Loucy (cell line): Measurements from ENCODE around the gene PDE6C.

Source experiments
- H2AFZ ChIP-seq: fragments of 200-600 bp; sonication (generic); 2 replicates; pipeline ENCODE4 v1.6.0; 2016; ENCODE audit warnings: antibody characterized with exemption, mild to moderate bottlenecking, low read length, moderate library complexity
- H3F3A ChIP-seq: fragments of 200-600 bp; 2 replicates; pipeline ENCODE4 v1.6.0; 2016; ENCODE audit warnings: antibody characterized with exemption, low read depth, mild to moderate bottlenecking
- H3K27me3 ChIP-seq: fragments of 200-600 bp; sonication (generic); 2 replicates; pipeline ENCODE4 v1.6.1; 2014; ENCODE audit warnings: low read length, mild to moderate bottlenecking; ENCODE audit not compliant: insufficient read depth, poor library complexity, severe bottlenecking
- H3K36me3 ChIP-seq: fragments of 200-600 bp; sonication (generic); 2 replicates; pipeline ENCODE4 v1.6.1; 2016; ENCODE audit warnings: low read length; ENCODE audit not compliant: insufficient read depth
- H3K4me1 ChIP-seq: fragments of 200-600 bp; sonication (generic); 2 replicates; pipeline ENCODE4 v1.5.1; 2014; ENCODE audit warnings: low read length, mild to moderate bottlenecking; ENCODE audit not compliant: insufficient read depth, poor library complexity, severe bottlenecking
- H3K4me2 ChIP-seq: fragments of 200-600 bp; sonication (generic); 2 replicates; pipeline ENCODE4 v1.6.0; 2014; ENCODE audit warnings: antibody characterized with exemption, low read length, low read depth, mild to moderate bottlenecking; ENCODE audit not compliant: poor library complexity, severe bottlenecking
- H3K4me3 ChIP-seq: fragments of 200-600 bp; sonication (generic); 2 replicates; pipeline ENCODE4 v1.5.1; 2014; ENCODE audit warnings: low read length, mild to moderate bottlenecking, mixed read lengths; ENCODE audit not compliant: poor library complexity, severe bottlenecking
- H3K79me2 ChIP-seq: fragments of 200-600 bp; sonication (generic); 2 replicates; pipeline ENCODE4 v1.6.1; 2014; ENCODE audit warnings: low read length; ENCODE audit not compliant: insufficient read depth
- H3K9ac ChIP-seq: fragments of 200-600 bp; sonication (generic); 2 replicates; pipeline ENCODE4 v1.6.0; 2014; ENCODE audit warnings: mild to moderate bottlenecking, low read depth, low read length, moderate library complexity; ENCODE audit not compliant: poor library complexity, severe bottlenecking
- H3K9me2 ChIP-seq: fragments of 200-600 bp; sonication (generic); replicated peaks from 2 replicates; pipeline ENCODE4 v1.6.1; 2016; ENCODE audit warnings: low read depth, low read length, mixed read lengths
- H3K9me3 ChIP-seq: fragments of 200-600 bp; sonication (generic); 2 replicates; pipeline ENCODE4 v1.6.1; 2014; ENCODE audit warnings: mild to moderate bottlenecking, antibody characterized with exemption, low read length, low read depth; ENCODE audit not compliant: insufficient read depth
- H4K20me1 ChIP-seq: fragments of 200-600 bp; sonication (generic); 2 replicates; pipeline ENCODE4 v1.6.0; 2014; ENCODE audit warnings: antibody characterized with exemption, low read length, mild to moderate bottlenecking; ENCODE audit not compliant: insufficient read depth, poor library complexity, severe bottlenecking
- EZH2phosphoT487 ChIP-seq: fragments of 200-600 bp; IDR thresholded peaks from 2 replicates; pipeline ENCODE4 v1.6.1; 2018; ENCODE audit warnings: antibody characterized with exemption, mild to moderate bottlenecking, moderate library complexity, borderline replicate concordance
- TF ChIP-seq, protein P1 (sequence below): fragments of 200-600 bp; sonication (generic); conservative IDR thresholded peaks from 2 replicates; pipeline ENCODE4 v1.5.1; 2014; ENCODE audit warnings: mild to moderate bottlenecking, antibody characterized with exemption, low read length

PDE6C gene

GRCh38 chr10:93601774-93602162 lies 10.6 kb upstream of the PDE6C start:
- Histone ChIP-seq H3K4me1 (no peaks in the 10 kb centered on the region), H4K20me1 (no peaks in the 10 kb centered on the region), H3F3A (no peaks in the 10 kb centered on the region), H3K4me2 (no peak overlapping the region), H3K9ac (no peak overlapping the region), H3K9me3 (no peaks in the 10 kb centered on the region), H2AFZ (no peak overlapping the region), H3K4me3 (no peak overlapping the region), H3K9me2 (no peaks in the 10 kb centered on the region), H3K36me3 (no peaks in the 10 kb centered on the region), H3K27me3 (no peaks in the 10 kb centered on the region), H3K79me2 (no peaks in the 10 kb centered on the region)
- no peak for TF ChIP-seq EZH2phosphoT487
- TF ChIP-seq, protein P1, sequence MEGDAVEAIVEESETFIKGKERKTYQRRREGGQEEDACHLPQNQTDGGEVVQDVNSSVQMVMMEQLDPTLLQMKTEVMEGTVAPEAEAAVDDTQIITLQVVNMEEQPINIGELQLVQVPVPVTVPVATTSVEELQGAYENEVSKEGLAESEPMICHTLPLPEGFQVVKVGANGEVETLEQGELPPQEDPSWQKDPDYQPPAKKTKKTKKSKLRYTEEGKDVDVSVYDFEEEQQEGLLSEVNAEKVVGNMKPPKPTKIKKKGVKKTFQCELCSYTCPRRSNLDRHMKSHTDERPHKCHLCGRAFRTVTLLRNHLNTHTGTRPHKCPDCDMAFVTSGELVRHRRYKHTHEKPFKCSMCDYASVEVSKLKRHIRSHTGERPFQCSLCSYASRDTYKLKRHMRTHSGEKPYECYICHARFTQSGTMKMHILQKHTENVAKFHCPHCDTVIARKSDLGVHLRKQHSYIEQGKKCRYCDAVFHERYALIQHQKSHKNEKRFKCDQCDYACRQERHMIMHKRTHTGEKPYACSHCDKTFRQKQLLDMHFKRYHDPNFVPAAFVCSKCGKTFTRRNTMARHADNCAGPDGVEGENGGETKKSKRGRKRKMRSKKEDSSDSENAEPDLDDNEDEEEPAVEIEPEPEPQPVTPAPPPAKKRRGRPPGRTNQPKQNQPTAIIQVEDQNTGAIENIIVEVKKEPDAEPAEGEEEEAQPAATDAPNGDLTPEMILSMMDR, result no peak

DNA sequence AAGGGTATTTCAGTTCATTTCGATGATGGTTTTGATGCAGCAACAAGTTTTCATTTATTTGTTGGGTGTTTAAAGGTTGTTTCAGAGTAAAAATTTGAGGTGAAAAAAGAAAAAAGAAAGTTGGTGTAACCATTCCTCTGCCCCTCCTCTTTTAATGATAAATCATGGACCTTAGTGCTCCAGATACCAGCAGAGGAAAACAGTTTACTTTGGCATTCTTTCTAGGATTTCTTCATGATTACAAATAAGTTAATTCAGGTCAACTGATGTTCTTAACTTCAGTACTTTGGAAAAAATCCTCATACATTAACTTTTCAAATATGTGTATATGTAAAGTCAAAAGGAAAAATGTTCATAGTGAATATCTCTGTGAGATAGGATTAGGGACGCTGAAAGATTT lies 9.3 kb upstream of the PDE6C start:
- no peaks in the 10 kb centered on the region for H3K79me2 ChIP-seq
- no peak overlapping the region for H3K4me2 ChIP-seq
- H3K9ac ChIP-seq, result no peak overlapping the region
- H3F3A ChIP-seq, result no peaks in the 10 kb centered on the region
- H3K27me3 ChIP-seq, result no peaks in the 10 kb centered on the region
- H3K4me1 ChIP-seq, result no peaks in the 10 kb centered on the region
- no peak overlapping the region for H3K4me3 ChIP-seq
- TF ChIP-seq EZH2phosphoT487, result no peak
- TF ChIP-seq, protein P1, result no peak
- H3K9me3 ChIP-seq, result no peaks in the 10 kb centered on the region
- no peaks in the 10 kb centered on the region for H4K20me1 ChIP-seq
- H3K36me3 ChIP-seq, result no peaks in the 10 kb centered on the region
- no peaks in the 10 kb centered on the region for H3K9me2 ChIP-seq
- H2AFZ ChIP-seq, result no peak overlapping the region

GRCh38 chr10:93604146-93604545 lies 8.2 kb upstream of the PDE6C start:
- H3K9me3 ChIP-seq, result no peaks in the 10 kb centered on the region
- no peaks in the 10 kb centered on the region for H3K4me1 ChIP-seq
- H3K4me3 ChIP-seq, result no peak overlapping the region
- no peaks in the 10 kb centered on the region for H4K20me1 ChIP-seq
- H3F3A ChIP-seq, result no peaks in the 10 kb centered on the region
- no peaks in the 10 kb centered on the region for H3K9me2 ChIP-seq
- H2AFZ ChIP-seq, result no peak overlapping the region
- H3K79me2 ChIP-seq, result no peaks in the 10 kb centered on the region
- no peak overlapping the region for H3K4me2 ChIP-seq
- no peak overlapping the region for H3K9ac ChIP-seq
- H3K27me3 ChIP-seq, result no peaks in the 10 kb centered on the region
- TF ChIP-seq, protein P1, result no peak
- TF ChIP-seq EZH2phosphoT487, result no peak
- H3K36me3 ChIP-seq, result no peaks in the 10 kb centered on the region
